CD4-positive, alpha-beta T cell (primary cell): ENCODE measurements around the gene SIGLEC6. TPM values are rescaled to one million over a fixed set of nuclear protein-coding genes. Genes with fewer than 3 reads are reported as not detected.

ENCODE experiments used
- ATAC-seq: fragments of 200-7000 bp; cut with Tn5 transposase; one replicate; pipeline ENCODE4 v1.10.0; 2022; ENCODE audit warnings: mild to moderate bottlenecking; ENCODE audit not compliant: poor library complexity
- CTCF ChIA-PET: fragments of 350-600 bp; sonication (Branson Sonifier 250); formaldehyde crosslinking; loops from one replicate; lab custom pipeline; 2021; ENCODE audit warnings: antibody characterized with exemption, inconsistent platforms; lab: Charles Lee
- POLR2A ChIA-PET: fragments of 350-600 bp; sonication (Branson Sonifier 250); formaldehyde crosslinking; loops from one replicate; lab custom pipeline; 2021; ENCODE audit warnings: antibody characterized with exemption, inconsistent platforms; lab: Charles Lee
- DNase-seq, 14 experiments: peaks; one replicate each; pipeline ENCODE4 v3.0.0-alpha.2; 2013 to 2020; ENCODE audit warnings: mixed read lengths in 2 of 14
- H3K27ac ChIP-seq, 2 donors: one replicate each; pipeline versions ENCODE4 v1.5.1 to v1.7.0; 2013; ENCODE audit warnings: low read length in 2 of 2, low read depth in 1 of 2, mild to moderate bottlenecking in 1 of 2
- H3K27me3 ChIP-seq, 2 experiments: 1 replicate in 1 of 2; 2 replicates in 1 of 2; pipeline versions ENCODE4 v1.6.1 to v1.7.0; 2013; ENCODE audit warnings: low read length in 2 of 2, control low read depth in 1 of 2, mild to moderate bottlenecking in 1 of 2, moderate library complexity in 1 of 2; ENCODE audit not compliant: insufficient read depth in 2 of 2, control insufficient read depth in 1 of 2
- H3K36me3 ChIP-seq: one replicate; pipeline ENCODE4 v1.6.1; 2013; ENCODE audit warnings: low read length, control low read depth; ENCODE audit not compliant: insufficient read depth
- H3K4me1 ChIP-seq: one replicate; pipeline ENCODE4 v1.6.1; 2013; ENCODE audit warnings: low read length, control low read depth; ENCODE audit not compliant: insufficient read depth
- H3K4me3 ChIP-seq: one replicate; pipeline ENCODE4 v1.5.1; 2013; ENCODE audit warnings: mild to moderate bottlenecking, low read length, moderate library complexity
- H3K9me3 ChIP-seq, 2 experiments: 1 replicate in 1 of 2; 2 replicates in 1 of 2; pipeline versions ENCODE4 v1.6.1 to v1.7.0; 2013; ENCODE audit warnings: low read length in 2 of 2, mild to moderate bottlenecking in 2 of 2, control low read depth in 1 of 2, moderate library complexity in 1 of 2; ENCODE audit not compliant: control insufficient read depth in 1 of 2, insufficient read depth in 1 of 2
- H3K27ac Mint-ChIP-seq: one replicate; pipeline ENCODE4 v1.8.0; 2020; ENCODE audit warnings: mixed read lengths
- H3K27me3 Mint-ChIP-seq: one replicate; pipeline ENCODE4 v1.8.0; 2021; ENCODE audit warnings: mixed read lengths
- H3K36me3 Mint-ChIP-seq: one replicate; pipeline ENCODE4 v1.8.0; 2021; ENCODE audit warnings: low read depth, mixed read lengths
- H3K4me1 Mint-ChIP-seq: one replicate; pipeline ENCODE4 v1.8.0; 2021; ENCODE audit warnings: low read depth, mixed read lengths
- H3K4me3 Mint-ChIP-seq: one replicate; pipeline ENCODE4 v1.8.0; 2020; ENCODE audit warnings: mild to moderate bottlenecking, mixed read lengths
- H3K9me3 Mint-ChIP-seq: one replicate; pipeline ENCODE4 v1.8.0; 2020; ENCODE audit warnings: mixed read lengths
- intact Hi-C, 2 experiments: fragments of 100-400 bp; cut with DNase I in 1 of 2; cut with micrococcal nuclease in 1 of 2; formaldehyde crosslinking; loops; one replicate each; pipeline versions ENCODE4 v1.15.1 to v1.9.0; 2023 to 2025; cut with DNase I, micrococcal nuclease
- total RNA-seq, 174 experiments: library from RNA in 2 of 174; stranded (reverse) in 2 of 174; gene quantifications; one replicate each; pipeline ENCODE4 v1.2.3 and lab custom pipeline; 2021 to 2026
- TF ChIP-seq, protein P1 (sequence below): fragments of 200-600 bp; IDR thresholded peaks from one replicate; pipeline ENCODE4 v1.8.0; 2022; ENCODE audit warnings: antibody characterized with exemption, mild to moderate bottlenecking

The SIGLEC6 gene
- total RNA-seq, 2 experiments from 2014 or later, result 0.14 to 0.36 TPM

DNA sequence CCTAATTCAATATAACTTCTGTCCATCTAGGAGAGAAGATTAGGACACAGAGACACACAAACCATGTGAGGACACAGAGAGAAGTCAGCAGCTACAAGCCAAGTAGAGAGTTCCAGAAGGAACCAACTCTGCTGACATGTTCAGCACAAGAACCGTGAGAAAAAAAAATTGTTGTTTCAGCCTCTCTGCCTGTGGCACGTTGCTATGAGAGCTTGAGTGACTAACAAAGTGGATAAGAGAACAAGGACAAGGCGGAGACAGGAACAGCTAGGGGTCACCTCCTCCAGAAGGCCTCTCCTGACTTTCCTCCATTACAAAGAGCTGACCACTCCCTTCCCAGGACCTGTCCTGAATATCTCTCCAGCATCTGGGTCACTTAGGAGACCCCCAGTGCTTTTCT, 24.3 kb downstream of the SIGLEC6 start:
- no peaks in the 10 kb centered on the region for H3K36me3 ChIP-seq
- H3K4me3 Mint-ChIP-seq, result no peak overlapping the region
- no peaks in the 10 kb centered on the region for H3K36me3 Mint-ChIP-seq
- H3K4me1 Mint-ChIP-seq, result no peaks in the 10 kb centered on the region
- H3K4me3 ChIP-seq, result no peak overlapping the region
- H3K27me3 Mint-ChIP-seq, result peaks cover 25% of the 10 kb centered on the region
- no peak for ATAC-seq
- intact Hi-C loops, result no loop called here
- H3K9me3 Mint-ChIP-seq, result no peaks in the 10 kb centered on the region
- POLR2A ChIA-PET, result no interaction called here
- CTCF ChIA-PET, result interaction anchor here (0.7 kb wide), 1 partner anchor 8 kb away, joined by 3 read pairs; no protein-coding TSS in a partner anchor
- no peak overlapping the region for H3K27ac Mint-ChIP-seq
- peaks cover 0 to 12% of the 10 kb centered on the region in 2 experiments for H3K9me3 ChIP-seq
- peaks cover 2% of the 10 kb centered on the region for H3K4me1 ChIP-seq
- DNase-seq, result peak in 1 of 14 experiments; percentile 22
- TF ChIP-seq, protein P1, sequence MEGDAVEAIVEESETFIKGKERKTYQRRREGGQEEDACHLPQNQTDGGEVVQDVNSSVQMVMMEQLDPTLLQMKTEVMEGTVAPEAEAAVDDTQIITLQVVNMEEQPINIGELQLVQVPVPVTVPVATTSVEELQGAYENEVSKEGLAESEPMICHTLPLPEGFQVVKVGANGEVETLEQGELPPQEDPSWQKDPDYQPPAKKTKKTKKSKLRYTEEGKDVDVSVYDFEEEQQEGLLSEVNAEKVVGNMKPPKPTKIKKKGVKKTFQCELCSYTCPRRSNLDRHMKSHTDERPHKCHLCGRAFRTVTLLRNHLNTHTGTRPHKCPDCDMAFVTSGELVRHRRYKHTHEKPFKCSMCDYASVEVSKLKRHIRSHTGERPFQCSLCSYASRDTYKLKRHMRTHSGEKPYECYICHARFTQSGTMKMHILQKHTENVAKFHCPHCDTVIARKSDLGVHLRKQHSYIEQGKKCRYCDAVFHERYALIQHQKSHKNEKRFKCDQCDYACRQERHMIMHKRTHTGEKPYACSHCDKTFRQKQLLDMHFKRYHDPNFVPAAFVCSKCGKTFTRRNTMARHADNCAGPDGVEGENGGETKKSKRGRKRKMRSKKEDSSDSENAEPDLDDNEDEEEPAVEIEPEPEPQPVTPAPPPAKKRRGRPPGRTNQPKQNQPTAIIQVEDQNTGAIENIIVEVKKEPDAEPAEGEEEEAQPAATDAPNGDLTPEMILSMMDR, result no peak
- peaks cover 0 to 4% of the 10 kb centered on the region in 2 experiments for H3K27me3 ChIP-seq
- H3K27ac ChIP-seq, result no peak overlapping the region

DNA sequence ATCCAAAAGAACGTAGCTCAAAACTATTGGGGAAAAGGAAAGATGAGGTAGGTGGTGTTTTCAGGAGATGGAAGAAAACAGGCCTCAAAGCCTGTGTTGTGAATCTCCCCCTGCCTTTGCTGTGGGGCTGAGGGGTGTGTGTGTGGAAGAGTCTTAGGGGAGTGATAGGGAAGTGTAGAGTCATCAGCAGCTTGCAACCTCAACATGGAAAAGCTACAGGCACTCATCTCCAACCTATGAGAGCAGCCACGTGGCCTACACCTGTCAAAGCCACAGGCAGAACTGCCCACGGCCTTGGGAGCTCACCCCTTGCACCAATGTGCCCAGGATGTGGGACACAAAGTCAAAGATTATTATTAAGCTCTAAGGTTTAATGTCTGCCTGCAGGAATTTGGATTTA, 25.6 kb downstream of the SIGLEC6 start:
- TF ChIP-seq, protein P1, result no peak
- H3K4me1 ChIP-seq, result peaks cover 10% of the 10 kb centered on the region
- no peak overlapping the region for H3K4me3 Mint-ChIP-seq

DNA sequence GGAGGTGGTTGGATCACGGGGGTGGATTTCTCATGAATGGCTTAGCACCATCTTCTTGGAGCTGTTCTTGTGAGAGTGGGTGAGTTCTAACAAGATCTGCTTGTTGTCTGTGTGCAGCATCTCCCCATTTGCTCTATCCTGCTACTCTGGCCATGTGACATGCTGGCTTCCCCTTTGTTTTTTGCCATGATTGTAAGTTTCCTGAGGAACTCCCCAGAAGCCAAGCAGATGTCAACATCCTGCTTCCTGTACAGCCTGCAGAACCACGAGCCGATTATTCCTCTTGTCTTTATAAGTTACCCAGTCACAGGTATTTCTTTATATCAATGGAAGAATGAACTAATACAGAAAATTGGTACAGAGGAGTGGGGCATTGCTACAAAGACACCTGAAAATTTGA, 27.6 kb downstream of the SIGLEC6 start:
- no peaks in the 10 kb centered on the region for H3K36me3 ChIP-seq
- no peak overlapping the region for H3K27ac Mint-ChIP-seq
- no peak overlapping the region for H3K4me3 ChIP-seq
- no peak overlapping the region for H3K4me3 Mint-ChIP-seq
- H3K9me3 ChIP-seq, result peaks cover 0 to 9% of the 10 kb centered on the region in 2 experiments
- H3K9me3 Mint-ChIP-seq, result no peaks in the 10 kb centered on the region
- CTCF ChIA-PET, result no interaction called here
- peaks cover 6% of the 10 kb centered on the region for H3K4me1 Mint-ChIP-seq
- TF ChIP-seq, protein P1, result no peak
- no peaks in the 10 kb centered on the region for H3K27me3 Mint-ChIP-seq
- H3K36me3 Mint-ChIP-seq, result no peaks in the 10 kb centered on the region
- POLR2A ChIA-PET, result no interaction called here
- intact Hi-C loops, result no loop called here
- H3K27me3 ChIP-seq, result peaks cover 0 to 4% of the 10 kb centered on the region in 2 experiments
- DNase-seq (no peak), ATAC-seq (no peak)
- no peak overlapping the region for H3K27ac ChIP-seq
- peaks cover 10% of the 10 kb centered on the region for H3K4me1 ChIP-seq

More for the DNA sequence above, 25.6 kb downstream of the SIGLEC6 start:
- H3K9me3 Mint-ChIP-seq, result no peaks in the 10 kb centered on the region
- H3K36me3 ChIP-seq, result no peaks in the 10 kb centered on the region
- CTCF ChIA-PET, result no interaction called here
- H3K27ac ChIP-seq, result no peak overlapping the region
- peaks cover 15% of the 10 kb centered on the region for H3K27me3 Mint-ChIP-seq
- POLR2A ChIA-PET, result interaction anchor here (0.6 kb wide), 1 partner anchor 24 kb away, joined by 3 read pairs; no protein-coding TSS in a partner anchor
- H3K27ac Mint-ChIP-seq, result no peak overlapping the region
- no peaks in the 10 kb centered on the region for H3K36me3 Mint-ChIP-seq
- peaks cover 0 to 12% of the 10 kb centered on the region in 2 experiments for H3K9me3 ChIP-seq
- H3K27me3 ChIP-seq, result peaks cover 0 to 4% of the 10 kb centered on the region in 2 experiments
- intact Hi-C loops, result no loop called here
- DNase-seq (no peak), ATAC-seq (no peak)
- H3K4me3 ChIP-seq, result no peak overlapping the region
- H3K4me1 Mint-ChIP-seq, result peaks cover 6% of the 10 kb centered on the region
